Left renal cortex interstitium (tissue), 4 donors: Measurements from ENCODE around the gene MAML2. TPM values are rescaled to one million over a fixed set of nuclear protein-coding genes. Genes with fewer than 3 reads are reported as not detected.
A peak's percentile ranks its signal among the peaks of the same experiment; 100 is the strongest.

ENCODE experiments used
- DNase-seq, 4 donors: peaks; one replicate each; pipeline ENCODE4 v3.0.0-alpha.2; 2013; ENCODE audit warnings: low read depth in 4 of 4, low spot score in 2 of 4, missing footprints in 1 of 4
- polyA plus RNA-seq, 4 donors: library from polyadenylated mRNA; unstranded; fragments of 120-200 nt; gene quantifications; one replicate each; pipeline ENCODE4 v1.2.1, GENCODE V29; 2013; ENCODE audit not compliant: insufficient read length in 4 of 4

Gene MAML2
- polyA plus RNA-seq, 4 donors = 27.5 to 31.0 (median 29.7) TPM

DNA sequence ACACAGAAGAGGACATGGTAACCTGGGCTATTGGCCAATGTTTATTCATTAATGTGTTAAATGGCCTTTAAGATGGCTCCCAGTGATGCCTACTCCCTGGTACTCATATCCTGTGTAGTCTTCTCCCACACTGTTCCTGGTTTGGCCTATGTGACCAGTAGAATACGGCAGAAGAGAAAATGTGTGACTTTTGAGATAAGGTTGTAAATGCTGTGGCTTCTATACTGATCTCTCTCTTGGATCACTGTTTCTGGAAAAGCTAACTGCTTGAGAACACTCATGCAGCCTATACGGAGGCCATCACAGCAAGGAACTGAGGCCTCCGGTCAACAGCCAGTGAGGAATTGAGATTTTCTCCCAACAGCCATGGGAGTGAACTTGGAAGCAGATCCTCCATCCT, 24.1 kb downstream of the MAML2 start:
- no peak for DNase-seq

DNA sequence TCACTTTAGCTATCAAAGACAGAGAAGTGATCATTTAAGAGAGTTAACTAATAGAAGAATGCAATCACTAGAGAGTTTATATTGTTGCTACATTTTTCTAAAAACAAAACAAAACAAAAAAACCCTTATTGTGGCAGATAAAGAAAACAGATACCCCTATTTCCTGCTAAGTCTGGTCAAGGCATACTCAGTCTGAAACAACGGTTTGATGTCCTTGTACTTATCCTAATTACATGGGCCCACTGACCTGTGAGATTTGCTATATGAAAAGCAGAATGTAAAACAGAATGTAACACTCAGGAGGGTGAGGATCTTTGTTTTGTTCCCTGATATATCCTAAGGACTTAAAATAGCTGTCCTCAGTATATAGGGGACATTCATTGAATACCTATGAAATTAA, 24.6 kb downstream of the MAML2 start:
- DNase-seq = no peak

DNA sequence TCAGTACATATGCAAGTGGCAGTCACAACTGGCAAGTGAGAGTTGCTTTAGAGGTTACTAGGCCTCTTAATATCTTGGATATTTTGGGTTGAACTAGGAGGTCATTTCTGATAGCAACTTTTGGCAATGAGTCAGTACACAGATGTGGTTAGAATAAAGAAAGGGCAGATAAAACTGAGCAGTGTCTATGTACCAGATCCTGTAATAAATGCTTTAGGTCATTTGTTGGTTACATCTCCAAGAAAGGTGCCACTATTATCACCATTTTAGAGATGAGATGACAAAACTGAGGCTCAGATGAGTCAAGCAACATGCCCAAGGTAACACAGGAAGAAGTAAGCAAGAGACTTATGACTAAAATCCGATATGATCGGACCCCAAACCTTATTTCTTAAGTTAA, 25.0 kb downstream of the MAML2 start:
- no peak for DNase-seq

DNA sequence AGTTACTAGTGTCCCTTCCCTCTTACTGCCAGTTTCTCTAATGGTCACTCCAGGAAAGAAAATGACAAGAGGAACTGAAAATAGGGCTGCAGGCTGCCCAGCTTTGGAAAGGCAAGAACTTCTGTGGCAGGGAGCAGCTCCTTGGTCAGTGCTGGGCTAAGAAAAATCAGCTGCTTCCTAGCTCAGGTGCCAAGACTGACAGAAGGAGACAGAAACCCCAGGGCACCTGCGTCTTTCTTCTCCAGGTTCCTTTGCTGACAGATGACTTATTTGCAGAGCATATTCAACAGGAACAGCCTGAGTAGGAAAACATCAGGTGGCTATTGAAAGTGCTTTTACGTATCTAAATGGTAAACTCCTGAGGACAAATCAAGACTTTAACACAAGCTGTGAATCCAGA, 25.4 kb downstream of the MAML2 start:
- no peak for DNase-seq

DNA sequence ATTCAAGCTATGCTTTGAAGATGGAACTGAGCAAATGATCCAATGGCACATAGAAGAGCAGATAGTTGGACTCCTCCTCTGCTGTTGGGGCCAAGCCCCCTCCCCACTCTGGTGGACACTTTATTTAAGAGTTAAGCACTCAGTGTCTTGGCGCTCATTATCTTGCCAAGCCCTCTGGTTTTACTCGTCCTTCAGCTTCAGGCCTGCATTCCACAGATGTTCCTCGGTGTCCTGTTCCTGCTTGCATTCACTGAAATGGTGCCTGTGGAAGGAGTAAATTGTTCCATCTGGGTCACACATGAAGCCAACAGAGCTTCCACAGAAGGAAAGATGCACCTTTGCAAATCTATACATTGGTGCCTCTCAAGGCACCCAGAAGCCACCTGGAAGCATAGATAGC, 26.1 kb downstream of the MAML2 start:
- no peak for DNase-seq

DNA sequence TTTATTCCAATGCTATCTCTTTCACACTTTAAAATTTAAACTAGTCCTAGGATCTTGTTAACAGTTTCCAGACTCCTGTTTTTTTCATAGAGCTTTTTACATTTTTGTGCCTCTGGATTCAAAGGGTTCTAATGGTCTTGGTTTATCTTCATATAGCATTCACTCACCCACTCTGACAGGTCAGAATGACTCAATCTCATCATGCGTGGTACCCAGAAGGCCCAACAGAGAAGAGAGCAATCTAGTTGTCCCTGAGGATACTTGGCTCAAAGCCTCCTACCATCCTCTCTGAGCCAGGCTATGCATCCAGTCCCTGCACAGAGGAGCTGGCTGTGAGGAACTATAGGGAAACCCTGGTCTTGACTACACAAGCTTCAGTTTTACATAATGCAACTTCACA, 27.5 kb downstream of the MAML2 start:
- no peak for DNase-seq

DNA sequence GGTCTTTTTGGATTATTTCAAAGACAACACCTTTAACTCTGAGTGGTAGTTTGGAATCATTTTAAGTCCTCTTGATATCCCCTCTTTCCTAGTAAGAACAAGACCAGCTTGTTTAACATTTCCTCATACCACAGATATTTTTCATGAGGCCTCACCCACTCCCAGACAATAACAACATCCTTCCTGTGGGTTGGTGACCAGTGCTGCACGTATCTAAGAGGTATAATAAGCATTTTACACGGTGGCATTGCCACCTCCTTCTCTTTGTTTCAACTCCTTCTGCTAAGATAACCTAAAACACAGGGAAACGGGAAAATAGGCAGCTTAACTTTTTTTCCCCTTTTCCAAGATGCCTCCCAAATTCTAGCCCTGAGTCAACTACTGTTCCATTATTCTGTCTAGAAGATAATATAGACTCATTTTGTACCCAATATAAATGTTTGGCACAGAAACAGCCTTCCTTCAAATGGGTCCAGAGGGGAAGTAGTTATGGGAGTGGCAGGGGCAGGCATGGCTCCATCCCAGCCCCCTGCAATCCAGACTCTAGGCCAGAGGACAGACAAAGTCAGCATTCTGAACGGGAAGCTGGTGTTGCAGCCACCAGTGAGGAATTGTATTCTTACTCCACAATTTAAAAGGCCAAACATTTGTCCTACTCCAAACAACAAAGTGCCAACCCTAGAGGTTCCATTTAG, 28.5 kb downstream of the MAML2 start:
- no peak for DNase-seq

DNA sequence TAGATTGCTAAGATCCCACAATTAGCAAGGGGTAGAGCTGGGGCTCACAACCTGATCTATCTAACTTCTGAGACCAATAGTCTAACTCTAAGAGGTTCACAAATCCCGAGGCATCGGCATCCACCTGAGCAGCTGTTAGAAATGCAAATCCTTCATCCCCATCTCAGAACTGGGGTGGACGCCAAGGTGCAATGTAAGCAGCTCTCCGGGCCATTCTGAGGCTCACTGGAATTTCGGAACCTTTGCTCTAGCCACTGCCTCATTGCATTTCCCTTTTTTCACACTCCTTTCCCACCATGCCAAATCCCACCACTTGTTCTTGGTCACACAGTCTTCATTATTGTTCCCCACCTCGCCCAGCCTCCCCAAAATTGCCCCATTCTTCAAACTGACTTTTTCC, 29.8 kb downstream of the MAML2 start:
- no peak for DNase-seq

DNA sequence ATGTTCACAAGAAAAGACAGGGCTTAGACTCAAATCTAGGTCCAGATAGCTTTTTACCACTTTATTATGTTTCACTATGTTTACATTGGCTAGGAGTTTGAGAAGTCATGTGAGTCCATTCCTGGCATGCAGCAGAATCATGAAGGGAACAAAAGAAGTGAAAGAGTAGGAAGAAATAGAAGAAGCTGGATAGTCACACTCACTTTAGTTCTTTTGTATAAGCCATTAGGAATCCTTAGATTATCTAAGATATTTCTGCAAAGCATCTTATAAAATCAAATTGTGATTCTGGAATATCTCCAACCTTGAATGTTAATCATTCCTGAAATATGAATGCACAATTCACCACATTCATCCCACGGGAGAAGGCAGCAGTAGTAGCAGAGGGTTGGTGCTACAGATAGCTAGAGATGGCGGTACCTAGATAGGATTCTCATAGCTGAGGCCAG, 31.9 kb downstream of the MAML2 start:
- no peak for DNase-seq

DNA sequence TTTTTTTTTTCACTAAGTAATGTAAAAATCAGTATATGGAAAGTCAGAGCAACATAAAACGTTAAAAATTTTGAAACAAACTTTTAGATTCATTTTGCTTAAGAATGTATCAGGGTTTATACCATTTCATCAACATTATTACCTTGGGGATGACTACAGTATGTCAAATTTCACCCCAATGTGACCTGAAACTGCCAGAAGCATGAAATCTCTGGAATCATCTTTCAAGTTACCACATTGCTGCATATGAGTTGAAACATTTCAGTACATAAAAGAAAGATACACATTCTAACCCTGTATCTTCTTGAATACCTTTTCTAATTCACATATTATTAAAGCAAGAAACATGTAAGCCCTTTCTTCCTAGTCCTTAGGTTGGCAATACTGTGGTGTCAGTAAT, 32.8 kb downstream of the MAML2 start:
- DNase-seq = no peak

DNA sequence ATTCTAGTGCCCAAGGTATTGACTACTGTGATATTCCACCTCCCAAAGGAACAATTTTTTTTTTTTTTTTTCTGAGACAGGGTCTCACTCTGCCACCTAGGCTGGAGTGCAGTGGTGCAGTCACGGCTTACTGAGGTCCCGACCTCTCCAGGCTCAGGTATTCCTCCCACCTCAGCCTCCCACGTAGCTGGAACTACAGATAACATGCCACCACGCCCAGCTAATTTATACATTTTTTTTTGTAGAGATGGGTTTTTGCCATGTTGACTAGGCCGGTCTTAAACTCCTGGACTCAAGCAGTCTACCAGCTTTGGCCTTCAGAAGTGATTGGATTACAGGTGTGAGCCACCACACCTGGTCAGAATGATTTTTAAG, 33.4 kb downstream of the MAML2 start:
- DNase-seq = no peak

DNA sequence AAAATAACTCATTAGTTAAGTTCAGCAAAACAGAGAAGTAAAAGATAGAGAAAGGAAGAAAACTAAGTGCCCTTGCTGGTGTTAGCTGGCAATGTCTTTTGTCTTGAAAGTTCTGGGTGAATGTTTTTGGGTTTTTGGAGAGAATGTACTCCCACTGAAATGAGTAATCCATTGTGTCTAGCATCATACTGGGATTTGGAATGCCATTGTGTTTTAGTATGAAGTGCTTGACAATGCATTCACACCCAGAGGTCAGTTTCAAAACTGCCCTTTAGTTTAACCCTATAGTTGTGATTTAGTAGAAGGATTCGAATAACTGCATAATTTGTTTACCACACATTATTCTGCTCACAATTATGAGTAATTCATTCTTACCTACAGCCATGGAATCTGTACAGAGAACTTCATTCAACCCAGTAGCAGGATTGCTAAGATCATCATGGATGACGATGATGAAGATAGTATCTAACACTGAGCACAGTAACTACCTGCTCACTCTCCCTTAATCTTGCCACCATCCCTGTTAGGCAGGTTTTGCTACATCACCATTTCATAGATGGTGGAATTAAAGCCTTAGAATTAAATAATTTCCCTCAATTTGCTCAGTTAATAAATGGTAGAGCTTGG, 33.9 kb downstream of the MAML2 start:
- no peak for DNase-seq

DNA sequence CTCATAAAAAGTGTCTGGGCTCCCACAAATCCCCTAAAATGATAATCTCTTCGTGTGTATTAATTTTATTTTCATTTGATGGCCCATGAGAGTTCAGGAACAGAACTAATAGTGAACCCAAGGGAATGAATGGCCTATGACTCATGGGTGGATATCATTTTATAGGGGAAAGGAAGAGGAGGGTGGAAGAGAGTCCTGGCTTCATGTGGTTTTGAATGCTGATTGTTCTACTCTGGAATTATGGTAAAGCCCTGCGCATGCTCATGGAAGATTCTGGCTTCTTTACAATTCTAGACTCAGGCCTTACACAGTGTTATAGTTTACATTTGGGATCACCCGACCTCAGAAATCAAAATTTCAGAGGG, 35.2 kb downstream of the MAML2 start:
- no peak for DNase-seq

DNA sequence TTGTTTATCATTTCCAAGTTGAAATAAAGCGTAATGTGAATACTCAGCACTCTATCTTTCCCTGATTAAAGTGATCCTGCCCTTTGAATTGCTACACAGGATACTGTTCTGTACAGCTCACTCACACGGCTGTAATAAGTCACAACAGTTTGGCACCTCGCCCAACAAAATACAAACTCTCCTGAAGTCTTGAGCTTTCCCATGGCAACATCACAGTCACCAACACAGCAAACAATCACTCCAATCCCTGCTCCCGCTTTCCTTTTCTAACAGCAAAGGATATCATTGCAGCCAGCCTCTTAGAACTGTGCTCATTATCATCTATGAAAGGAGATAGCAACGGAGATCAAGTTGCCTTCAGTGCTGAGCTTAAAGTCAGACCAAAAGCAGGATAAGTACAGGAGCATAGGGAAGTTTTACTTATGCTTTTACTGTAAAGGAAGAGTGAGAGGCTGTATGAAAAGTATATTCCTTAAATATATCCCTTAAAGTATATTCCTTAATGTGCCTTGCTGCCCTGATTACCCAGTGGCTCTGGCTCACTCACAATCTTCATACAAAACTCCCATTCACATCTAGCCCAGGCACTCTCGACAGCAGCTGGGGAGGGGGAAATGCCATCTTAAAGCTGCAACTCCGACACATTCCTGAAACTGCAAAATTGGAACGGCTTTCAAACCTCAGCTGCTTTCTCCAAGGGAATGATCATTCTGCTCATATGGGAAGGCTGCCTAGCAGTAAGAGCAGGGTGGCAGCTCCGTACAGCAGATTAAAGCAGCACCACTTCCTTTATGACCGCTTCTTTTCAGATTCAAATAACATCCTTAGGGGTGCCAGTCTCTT, 35.8 kb downstream of the MAML2 start:
- DNase-seq = peak; percentile 97 to 99 (median 98)

DNA sequence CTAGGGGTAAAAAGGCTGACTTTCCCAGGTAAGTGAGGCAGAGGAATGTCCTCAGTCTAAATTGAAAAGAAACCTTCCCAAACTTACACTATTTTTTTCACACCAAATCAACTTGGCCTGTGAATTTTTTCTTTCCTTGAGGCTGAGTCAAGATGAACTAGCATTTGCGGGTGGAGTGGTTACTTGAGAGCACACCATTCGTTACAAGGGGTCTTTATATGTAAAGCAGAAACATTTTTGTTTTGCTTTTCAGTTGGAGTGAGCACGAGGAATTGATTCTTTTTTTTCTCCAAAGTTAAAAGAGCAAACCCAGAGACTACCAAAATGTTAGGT, 36.4 kb downstream of the MAML2 start:
- DNase-seq = no peak

DNA sequence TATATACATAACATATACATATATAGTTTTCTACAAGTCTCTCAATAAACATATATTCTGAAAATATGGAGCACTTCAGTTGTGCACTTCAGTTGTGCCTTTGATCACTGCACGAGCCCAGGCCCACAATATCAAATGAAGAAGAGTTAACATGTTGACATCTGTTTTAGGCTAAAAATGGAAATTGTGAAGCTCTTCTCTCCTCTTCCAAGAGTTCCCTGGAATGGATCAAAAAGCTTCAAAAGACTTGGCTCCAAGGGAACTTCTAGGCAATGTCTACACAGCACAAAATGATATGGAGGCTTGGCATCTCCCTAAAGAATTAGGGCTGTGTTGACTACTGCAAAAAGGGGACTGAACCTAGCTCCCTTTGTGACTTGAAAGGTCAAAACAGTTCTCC, 36.9 kb downstream of the MAML2 start:
- DNase-seq = no peak

DNA sequence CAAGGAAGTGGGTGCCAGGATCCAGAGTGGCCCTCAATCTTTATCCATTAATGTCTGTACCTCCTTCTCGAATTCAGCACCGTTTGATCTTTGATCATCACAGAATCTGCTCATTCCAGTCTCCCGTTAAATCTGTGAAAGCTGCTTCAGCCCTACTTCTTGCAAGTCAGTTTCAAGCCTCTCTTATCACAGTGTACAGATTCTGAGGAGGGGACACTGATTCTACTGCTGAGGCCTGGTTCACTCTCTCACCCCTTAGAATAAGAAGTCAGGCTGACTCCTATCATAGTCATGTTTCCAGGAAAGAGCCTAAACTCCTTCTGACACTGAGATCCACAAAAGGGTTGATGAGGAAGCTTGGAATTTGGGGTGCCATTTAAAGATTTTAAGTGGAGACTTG, 39.0 kb downstream of the MAML2 start:
- no peak for DNase-seq

DNA sequence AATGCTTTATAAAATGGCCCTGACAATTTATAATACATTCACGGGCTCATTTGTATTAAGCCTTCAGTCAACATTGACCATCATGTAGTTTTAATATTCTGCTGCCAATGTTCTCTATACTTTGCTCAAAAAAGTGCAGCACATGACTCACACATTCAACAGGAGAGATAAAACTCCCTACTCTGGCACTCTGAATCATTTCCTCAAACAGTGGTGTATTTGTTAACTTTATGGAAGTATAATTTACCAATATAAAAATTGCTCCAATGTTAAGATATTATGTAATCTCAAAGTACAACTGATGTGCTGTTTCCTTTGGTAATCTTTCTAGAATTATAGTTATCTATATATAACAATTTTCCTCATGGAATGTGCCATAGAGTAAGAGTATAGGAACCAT, 39.9 kb downstream of the MAML2 start:
- no peak for DNase-seq

DNA sequence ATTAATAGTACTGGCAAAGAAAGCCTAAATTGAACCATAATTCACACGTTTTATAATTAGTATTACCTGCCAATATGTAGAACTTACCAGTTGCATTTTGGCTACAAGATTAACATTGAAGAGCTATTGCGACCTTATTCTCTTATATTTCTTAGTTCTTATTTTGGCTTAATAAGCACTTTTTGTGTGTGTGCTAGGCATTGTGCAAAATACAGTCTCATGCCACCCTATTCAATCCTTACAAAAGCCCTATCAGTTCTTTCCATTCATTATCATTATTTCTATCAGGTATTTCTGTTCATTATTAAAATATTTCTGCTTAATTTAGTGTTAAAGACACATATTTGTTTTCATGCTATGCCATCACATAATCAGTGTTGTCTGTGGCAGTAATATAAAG, 41.2 kb downstream of the MAML2 start:
- no peak for DNase-seq

DNA sequence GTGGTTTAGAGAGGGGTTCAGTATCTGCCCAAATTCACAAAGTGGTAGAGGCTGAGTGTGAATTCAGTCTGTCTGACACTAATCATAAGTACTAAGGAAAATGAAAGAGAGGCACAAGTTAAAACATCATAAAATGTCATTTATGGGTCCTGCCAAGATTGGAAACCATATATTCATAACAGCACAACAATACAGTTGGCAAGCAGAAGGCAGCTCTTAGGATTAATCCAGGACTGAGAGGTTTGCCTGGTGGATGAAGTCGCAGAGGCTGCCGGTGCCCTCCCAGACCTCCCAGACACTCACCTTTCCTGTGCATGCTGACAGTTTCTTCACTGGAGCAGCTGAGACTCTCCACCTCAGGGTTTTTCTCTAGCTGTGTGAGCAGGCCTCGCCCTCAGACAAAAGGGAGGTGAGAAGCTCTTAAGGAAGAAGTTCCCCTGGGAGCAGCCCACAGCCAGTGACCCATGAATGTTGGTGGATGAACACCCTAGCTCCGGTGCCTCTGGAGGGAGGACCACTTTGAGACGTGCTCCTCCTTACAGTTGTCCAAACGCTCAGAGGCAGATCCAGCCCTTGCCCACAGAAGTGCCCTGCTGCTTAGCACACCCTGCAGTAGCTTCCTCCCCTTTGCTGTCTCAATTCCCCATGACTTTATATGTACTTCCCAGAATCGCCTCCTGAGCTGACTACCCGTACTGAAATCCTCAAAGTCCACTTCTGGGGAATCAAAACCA, 43.7 kb downstream of the MAML2 start:
- DNase-seq = no peak

DNA sequence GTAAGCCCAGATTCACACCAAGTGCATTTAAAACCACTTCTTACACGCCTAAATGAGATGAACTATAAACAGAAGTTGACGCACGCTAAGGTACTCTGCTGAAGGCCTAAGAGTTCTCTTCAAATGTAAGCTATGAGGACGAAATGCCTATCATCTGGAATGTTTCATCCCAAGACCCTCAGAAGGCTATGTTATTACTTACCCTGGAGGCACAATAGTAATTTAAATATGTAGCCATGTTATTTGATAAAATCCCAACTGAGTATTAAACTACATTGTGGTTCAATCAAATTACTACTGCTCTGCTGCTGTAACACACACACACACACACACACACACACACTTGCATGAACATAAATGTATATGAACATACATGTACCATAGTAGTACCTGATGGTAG, 47.6 kb downstream of the MAML2 start:
- no peak for DNase-seq
